GM19438 (cell line): ENCODE data around the gene TPSG1.
"Not testable (repeated sequence)": the region's sequence is repeated elsewhere in the genome, so short reads cannot be mapped to it uniquely, and the experiment has no call there.

ENCODE experiments used
- ATAC-seq: cut with Tn5 transposase; IDR thresholded peaks from one replicate; pipeline ENCODE4 v1.9.1; 2021; ENCODE audit warnings: low read depth; ENCODE audit not compliant: unreplicated experiment

TPSG1 gene

GRCh38 chr16:1257561-1258224, 32.6 kb upstream of the TPSG1 start:
- no peak for ATAC-seq

GRCh38 chr16:1256874-1257322, 31.8 kb upstream of the TPSG1 start:
- no peak for ATAC-seq

GRCh38 chr16:1256296-1256873, 31.3 kb upstream of the TPSG1 start:
- not testable (repeated sequence) for ATAC-seq

GRCh38 chr16:1255276-1256122, 30.4 kb upstream of the TPSG1 start, which contains the start of gene TPSD1:
Gene TPSD1, plus strand, starts transcription at chr16:1256069. Its CDS starts 212 bp downstream, at chr16:1256281.
- not testable (repeated sequence) for ATAC-seq

- ATAC-seq: not testable (repeated sequence)
These were observed 29.8 kb upstream of the TPSG1 start for GRCh38 chr16:1254821-1255220.

GRCh38 chr16:1253701-1254364, 28.8 kb upstream of the TPSG1 start:
- ATAC-seq: not testable (repeated sequence)

- not testable (repeated sequence) for ATAC-seq
These were observed 24.1 kb upstream of the TPSG1 start for GRCh38 chr16:1249031-1249755.

- ATAC-seq: not testable (repeated sequence)
These were observed 23.0 kb upstream of the TPSG1 start for GRCh38 chr16:1247903-1248537.

- ATAC-seq: no peak
These were observed 20.5 kb upstream of the TPSG1 start for GRCh38 chr16:1245452-1246020.

- no peak for ATAC-seq
These were observed 19.8 kb upstream of the TPSG1 start for GRCh38 chr16:1244881-1245280.

- not testable (repeated sequence) for ATAC-seq
These were observed 19.1 kb upstream of the TPSG1 start for GRCh38 chr16:1243907-1244850.

GRCh38 chr16:1243363-1243762, 18.3 kb upstream of the TPSG1 start:
- ATAC-seq: not testable (repeated sequence)

- ATAC-seq: not testable (repeated sequence)
These were observed 16.0 kb upstream of the TPSG1 start for GRCh38 chr16:1241081-1241480.

GRCh38 chr16:1240436-1240835, 15.4 kb upstream of the TPSG1 start, which contains the start of gene TPSAB1:
Gene TPSAB1, plus strand, starts transcription at chr16:1240705. Its CDS starts 234 bp downstream, at chr16:1240939.
- ATAC-seq: not testable (repeated sequence)

GRCh38 chr16:1239575-1239974, 14.5 kb upstream of the TPSG1 start:
- not testable (repeated sequence) for ATAC-seq

- not testable (repeated sequence) for ATAC-seq
These were observed 13.8 kb upstream of the TPSG1 start for GRCh38 chr16:1238909-1239308.

- ATAC-seq: no peak
These were observed 12.9 kb upstream of the TPSG1 start for GRCh38 chr16:1237990-1238389.

- ATAC-seq: not testable (repeated sequence)
These were observed 11.6 kb upstream of the TPSG1 start for GRCh38 chr16:1236659-1237058.
